ENCODE measurements around the gene NCKAP5.

GRCh38 chr2:132941296-132942020 lies 626.8 kb downstream of the NCKAP5 start:
- TF ChIP-seq CTCF (IDR thresholded peaks at IDR 0.05; ENCODE audit: low read depth, low read length) (no peak), POLR2A (IDR thresholded peaks at IDR 0.05; ENCODE audit: extremely low read depth, insufficient read length) (no peak)

All from NB4 (cell line).